Measurements from ENCODE around the gene CCDC9B.

Gene CCDC9B

DNA sequence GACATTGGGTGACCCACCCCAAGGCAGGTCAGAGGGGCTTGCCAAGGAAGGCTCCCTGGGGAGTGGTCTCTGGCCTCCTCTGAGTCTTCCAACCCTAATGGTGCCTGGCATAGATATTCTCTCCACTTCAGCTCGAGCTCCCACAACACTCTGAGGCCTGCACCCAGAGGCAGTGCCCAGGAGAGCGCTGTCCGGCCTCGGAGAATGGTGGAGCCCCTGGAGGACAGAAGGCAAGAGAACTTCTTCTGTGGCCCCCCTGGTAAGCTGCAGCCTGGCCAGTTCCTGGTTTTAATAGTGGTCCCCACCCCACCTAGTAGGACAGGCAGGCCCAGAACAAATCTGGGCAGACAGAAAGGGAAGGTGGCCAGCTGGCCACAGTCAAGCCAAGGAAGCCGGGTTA lies 24.3 kb upstream of the CCDC9B start:
- no peak for DNase-seq

DNA sequence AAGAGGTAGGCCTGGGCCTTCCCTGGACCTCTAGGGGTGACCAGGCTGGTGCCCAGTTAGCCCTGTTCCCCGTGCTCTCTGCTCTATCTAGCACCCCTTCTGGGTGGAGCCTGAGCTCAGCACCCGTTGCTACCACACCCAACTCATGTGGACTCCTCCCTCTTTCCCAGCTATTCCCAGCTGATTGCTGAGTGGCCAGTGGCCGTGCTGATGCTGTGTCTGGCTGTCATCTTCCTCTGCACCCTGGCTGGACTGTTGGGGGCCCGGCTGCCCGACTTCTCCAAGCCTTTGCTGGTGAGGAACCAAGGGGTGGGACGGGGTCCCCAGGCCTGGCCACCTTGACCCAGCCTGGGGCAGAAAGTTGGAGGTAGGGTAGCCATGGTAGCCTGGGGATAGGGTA lies 23.5 kb upstream of the CCDC9B start:
- no peak for DNase-seq

DNA sequence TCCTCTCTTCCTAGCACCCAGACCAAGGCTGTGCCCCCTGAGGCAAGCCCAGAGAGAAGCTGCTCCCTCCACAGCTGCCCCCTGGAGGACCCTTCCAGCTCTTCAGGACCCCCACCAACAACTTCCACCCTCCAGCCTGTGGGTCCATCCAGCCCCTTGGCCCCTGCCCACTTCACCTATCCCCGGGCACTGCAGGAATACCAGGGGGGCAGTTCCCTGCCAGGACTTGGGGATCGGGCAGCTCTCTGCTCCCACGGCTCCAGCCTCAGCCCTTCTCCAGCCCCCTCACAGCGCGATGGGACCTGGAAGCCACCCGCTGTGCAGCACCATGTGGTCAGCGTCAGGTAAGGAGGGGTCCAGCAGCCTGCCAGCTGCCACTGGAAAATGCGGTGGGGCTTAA lies 22.9 kb upstream of the CCDC9B start:
- no peak for DNase-seq

- no peak for DNase-seq
These were observed 20.9 kb upstream of the CCDC9B start for GRCh38 chr15:40361640-40362039.

GRCh38 chr15:40360015-40360414 lies 19.3 kb upstream of the CCDC9B start:
- DNase-seq = no peak

- no peak for DNase-seq
These were observed 18.0 kb upstream of the CCDC9B start for GRCh38 chr15:40358471-40359353.

- DNase-seq = peak; percentile 67 to 72
These were observed 17.2 kb upstream of the CCDC9B start, which contains the start of gene DISP2 for GRCh38 chr15:40357723-40358470. Gene DISP2, plus strand, starts transcription at chr15:40358219. Its CDS starts 103 bp downstream, at chr15:40358322.

DNA sequence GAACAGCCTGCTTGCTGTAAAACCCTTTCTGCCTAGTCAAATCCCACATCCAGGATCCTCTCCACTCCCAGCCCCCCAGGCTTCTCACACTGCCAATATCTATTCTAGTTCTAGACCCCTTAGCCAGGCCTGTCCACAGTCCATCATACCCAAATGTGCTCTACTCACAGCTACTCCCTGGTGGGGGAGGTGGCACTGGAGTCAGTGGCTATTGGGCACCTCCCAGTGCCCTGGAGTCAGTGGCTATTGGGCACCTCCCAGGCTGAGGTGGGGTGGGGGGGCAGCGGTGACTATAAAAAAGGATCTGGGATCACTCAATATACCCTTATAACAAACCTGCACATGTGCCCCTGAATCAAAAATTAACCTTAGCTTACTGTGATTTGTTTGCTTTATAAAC lies 16.5 kb upstream of the CCDC9B start:
- no peak for DNase-seq

- no peak for DNase-seq
These were observed 15.3 kb upstream of the CCDC9B start for GRCh38 chr15:40355976-40356585.

- DNase-seq = no peak
These were observed 13.9 kb upstream of the CCDC9B start for GRCh38 chr15:40354408-40355171.

GRCh38 chr15:40353697-40354096 lies 13.0 kb upstream of the CCDC9B start:
- DNase-seq = no peak

- no peak for DNase-seq
These were observed 11.7 kb upstream of the CCDC9B start for GRCh38 chr15:40352281-40352901.

DNA sequence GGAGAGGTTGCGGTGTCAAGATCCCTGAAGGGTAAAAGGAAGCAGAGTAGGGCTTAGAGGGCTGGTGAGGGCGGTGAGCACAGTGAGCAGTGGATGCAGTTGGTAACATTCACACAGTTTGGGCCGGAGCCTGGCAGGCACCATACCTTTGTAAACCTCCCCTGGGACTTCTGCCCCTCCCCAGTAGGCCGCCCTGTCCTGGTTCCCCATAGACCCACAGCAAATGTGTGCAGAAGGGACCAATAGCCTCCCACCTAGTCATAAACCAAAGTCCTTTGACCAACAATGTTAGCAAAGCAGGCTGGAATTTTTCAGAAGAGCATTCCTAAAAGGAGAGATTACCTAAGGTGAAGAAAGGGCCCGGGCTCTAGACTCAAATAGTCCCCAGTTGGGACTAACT lies 8.4 kb upstream of the CCDC9B start:
- no peak for DNase-seq

- no peak for DNase-seq
These were observed 7.7 kb upstream of the CCDC9B start for GRCh38 chr15:40348474-40348870.

GRCh38 chr15:40347559-40348473 lies 7.1 kb upstream of the CCDC9B start:
- DNase-seq = no peak

DNA sequence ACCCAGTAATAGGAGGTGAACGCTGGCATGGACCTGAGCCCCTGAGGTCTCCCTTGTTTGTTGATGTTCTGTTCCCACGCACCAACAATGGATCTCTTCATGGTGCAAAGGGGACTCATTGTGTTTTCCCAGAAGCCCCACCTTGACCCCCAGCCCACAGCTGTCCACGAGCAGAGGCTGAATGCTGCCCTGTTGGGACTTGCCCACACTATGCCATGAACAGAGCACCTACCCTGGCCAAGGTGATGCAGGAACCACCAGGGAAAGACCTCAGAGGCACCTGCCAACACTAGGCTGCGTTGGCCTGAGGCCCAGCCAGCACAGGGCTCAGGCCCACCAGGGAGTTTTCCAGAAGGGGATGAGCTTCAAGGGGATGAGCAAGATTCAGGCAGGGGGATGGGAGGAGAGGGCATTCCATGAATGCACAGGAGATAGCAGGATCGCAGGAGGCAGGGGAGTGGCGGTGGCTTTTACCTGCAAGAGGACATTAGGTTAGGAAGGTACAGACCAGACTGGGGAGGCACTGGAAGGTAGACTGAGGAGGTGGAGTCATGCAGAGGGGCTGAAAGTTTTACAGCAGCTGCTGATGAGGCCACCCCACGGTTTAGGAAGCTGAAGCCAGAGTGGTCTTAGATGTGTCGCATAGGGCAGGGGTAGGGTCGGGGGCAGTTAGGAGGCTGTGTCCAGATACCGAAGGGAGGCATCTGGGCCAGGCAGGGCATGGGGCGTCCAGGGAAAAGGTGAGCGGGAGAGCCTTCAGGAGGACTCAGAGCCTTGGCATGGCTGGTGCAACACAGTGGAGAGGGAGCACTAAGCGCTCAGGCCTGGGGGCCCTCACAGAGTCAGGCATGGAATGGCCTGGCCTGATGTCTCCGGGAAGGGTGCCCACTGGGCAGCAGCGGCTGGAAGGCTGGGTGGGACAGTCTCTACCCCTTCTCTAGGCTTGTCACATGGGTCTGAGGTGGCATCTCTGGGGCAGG lies 6.1 kb upstream of the CCDC9B start:
- DNase-seq = no peak

- no peak for DNase-seq
These were observed 5.3 kb upstream of the CCDC9B start for GRCh38 chr15:40345867-40346578.

DNA sequence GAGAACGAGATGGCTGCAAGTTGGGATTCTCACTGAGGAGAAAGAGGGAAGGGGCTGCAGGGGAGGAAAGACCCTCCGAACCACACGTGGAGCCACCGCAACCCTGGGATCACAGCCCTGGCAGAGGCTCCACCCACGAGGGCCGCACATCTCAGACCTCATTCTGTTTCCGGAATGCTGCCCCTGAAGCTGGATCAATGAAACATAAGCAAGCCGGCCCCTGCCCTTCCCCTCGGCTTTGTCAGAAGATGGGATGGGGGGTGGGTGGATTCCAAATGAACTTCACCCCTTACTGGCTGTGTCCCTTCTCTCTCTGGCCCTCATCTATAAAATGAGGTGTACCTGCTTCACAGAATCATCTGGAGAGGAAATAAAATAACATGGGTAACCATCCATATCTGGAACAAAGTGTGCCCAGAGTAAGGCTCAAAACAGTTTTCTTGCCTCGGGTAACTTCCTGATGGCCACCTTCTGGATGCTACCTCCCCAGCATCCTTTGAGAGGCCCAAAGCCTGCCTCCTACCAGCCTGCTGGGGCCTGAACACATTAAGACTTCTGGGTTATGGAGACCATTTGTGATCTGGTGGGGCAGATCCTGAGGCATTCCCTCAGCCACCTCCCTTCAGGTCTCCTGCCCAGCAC lies 4.6 kb upstream of the CCDC9B start:
- no peak for DNase-seq

DNA sequence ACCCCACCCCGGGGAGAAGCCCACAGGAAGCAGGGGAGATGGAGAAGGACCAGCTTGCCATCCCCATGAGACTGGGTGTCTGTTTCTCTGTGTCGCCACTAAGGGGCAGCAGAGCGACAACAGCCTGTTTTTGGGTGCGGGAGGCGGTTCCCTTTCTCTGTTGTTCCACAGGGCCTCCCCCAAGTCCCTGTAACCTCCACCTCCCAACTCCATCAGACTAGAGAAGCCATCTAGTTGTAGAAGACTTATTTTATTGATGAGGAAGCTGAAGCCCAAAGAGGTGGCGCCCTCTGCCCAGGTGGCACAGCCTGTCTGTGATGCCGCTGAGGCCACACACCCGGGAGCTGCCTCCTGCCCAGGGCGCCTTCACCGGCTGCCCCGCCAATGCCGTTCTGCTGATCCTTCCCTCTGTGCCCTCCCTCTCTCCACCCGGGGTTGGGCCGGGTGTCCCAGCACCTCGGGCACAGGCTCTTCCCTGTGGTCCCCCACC lies 3.9 kb upstream of the CCDC9B start:
- DNase-seq = peak in 1 of 2 experiments; percentile 10
